Adipocyte (in vitro differentiated cells): ENCODE measurements around the gene SH3RF3.
A peak's percentile ranks its signal among the peaks of the same experiment; 100 is the strongest.

Experiments used
- DNase-seq: peaks from one replicate; pipeline ENCODE4 v3.0.0-alpha.2; 2015; ENCODE audit warnings: low read depth
- H3K27me3 ChIP-seq: replicated peaks from 2 replicates; pipeline ENCODE4 v1.7.0; 2013; ENCODE audit warnings: mild to moderate bottlenecking, low read length, moderate library complexity; ENCODE audit not compliant: control insufficient read depth, insufficient read depth
- H3K36me3 ChIP-seq: 2 replicates; pipeline ENCODE4 v1.7.0; 2013; ENCODE audit warnings: low read length, mild to moderate bottlenecking, moderate library complexity; ENCODE audit not compliant: control insufficient read depth, insufficient read depth, severe bottlenecking
- H3K4me1 ChIP-seq: 2 replicates; pipeline ENCODE4 v1.7.0; 2013; ENCODE audit warnings: mild to moderate bottlenecking, low read length, moderate library complexity; ENCODE audit not compliant: control insufficient read depth, insufficient read depth
- H3K4me3 ChIP-seq: 2 replicates; pipeline ENCODE4 v1.7.0; 2013; ENCODE audit warnings: mild to moderate bottlenecking, low read length, moderate library complexity
- H3K9ac ChIP-seq: 2 replicates; pipeline ENCODE4 v1.7.0; 2013; ENCODE audit warnings: mild to moderate bottlenecking, low read length, moderate library complexity
- H3K9me3 ChIP-seq: 2 replicates; pipeline ENCODE4 v1.7.0; 2013; ENCODE audit warnings: mild to moderate bottlenecking, low read length, moderate library complexity; ENCODE audit not compliant: control insufficient read depth

SH3RF3 gene

GRCh38 chr2:109455731-109456691, 327.0 kb downstream of the SH3RF3 start:
- Histone ChIP-seq H3K9ac (no peak overlapping the region), H3K9me3 (no peaks in the 10 kb centered on the region), H3K4me1 (peaks cover 12% of the 10 kb centered on the region), H3K36me3 (peaks cover 39% of the 10 kb centered on the region), H3K4me3 (no peak overlapping the region), H3K27me3 (no peaks in the 10 kb centered on the region)
- DNase-seq, result no peak

- no peak overlapping the region for H3K9ac ChIP-seq
- H3K4me1 ChIP-seq, result peaks cover 8% of the 10 kb centered on the region
- DNase-seq, result no peak
- H3K9me3 ChIP-seq, result no peaks in the 10 kb centered on the region
- H3K27me3 ChIP-seq, result no peaks in the 10 kb centered on the region
- no peak overlapping the region for H3K4me3 ChIP-seq
- H3K36me3 ChIP-seq, result peaks cover 35% of the 10 kb centered on the region
These were observed 327.8 kb downstream of the SH3RF3 start for GRCh38 chr2:109456776-109457175.

DNA sequence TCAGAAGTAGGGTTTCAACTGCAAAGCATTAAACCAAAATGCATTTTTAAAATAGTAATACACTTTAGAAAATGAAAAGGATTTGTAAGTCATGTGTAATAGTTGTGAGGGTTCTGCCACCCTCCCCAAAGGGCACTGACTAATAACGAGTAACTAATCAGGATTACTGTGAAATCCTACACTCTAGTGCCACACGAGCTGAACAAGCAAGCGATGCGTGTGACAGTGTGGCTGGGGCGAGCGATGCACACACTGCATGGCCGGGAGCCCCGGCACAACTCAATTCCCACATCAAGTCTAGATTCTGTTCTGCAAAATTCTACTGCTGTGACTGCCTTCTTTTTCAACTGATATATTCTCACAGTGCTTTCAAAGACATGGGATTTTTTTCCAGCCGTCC, 328.4 kb downstream of the SH3RF3 start:
- H3K36me3 ChIP-seq, result peaks cover 35% of the 10 kb centered on the region
- no peak overlapping the region for H3K9ac ChIP-seq
- no peak overlapping the region for H3K4me3 ChIP-seq
- DNase-seq, result no peak
- H3K4me1 ChIP-seq, result peaks cover 2% of the 10 kb centered on the region
- no peaks in the 10 kb centered on the region for H3K27me3 ChIP-seq
- no peaks in the 10 kb centered on the region for H3K9me3 ChIP-seq

DNA sequence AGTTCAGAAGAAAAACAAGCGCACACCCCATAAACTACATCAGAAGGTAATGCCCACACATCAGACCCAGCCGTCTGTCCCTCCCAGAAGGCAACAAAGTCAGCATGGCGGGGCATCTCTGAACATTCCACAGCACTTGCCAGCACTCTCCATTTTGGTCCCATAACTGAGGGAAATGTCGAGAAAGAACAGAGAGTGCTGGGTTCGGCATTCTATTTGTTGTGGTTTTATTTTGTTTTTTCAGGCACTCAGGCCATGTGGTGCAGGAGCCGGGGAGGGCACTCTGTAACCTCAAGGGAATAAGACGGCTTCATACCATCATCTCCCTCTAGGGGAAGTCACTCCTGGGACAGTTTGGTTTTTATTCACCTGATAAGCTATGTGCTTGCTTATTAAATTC, 328.8 kb downstream of the SH3RF3 start:
- no peaks in the 10 kb centered on the region for H3K27me3 ChIP-seq
- no peak overlapping the region for H3K4me3 ChIP-seq
- no peak for DNase-seq
- no peaks in the 10 kb centered on the region for H3K9me3 ChIP-seq
- no peaks in the 10 kb centered on the region for H3K4me1 ChIP-seq
- peaks cover 35% of the 10 kb centered on the region for H3K36me3 ChIP-seq
- no peak overlapping the region for H3K9ac ChIP-seq

DNA sequence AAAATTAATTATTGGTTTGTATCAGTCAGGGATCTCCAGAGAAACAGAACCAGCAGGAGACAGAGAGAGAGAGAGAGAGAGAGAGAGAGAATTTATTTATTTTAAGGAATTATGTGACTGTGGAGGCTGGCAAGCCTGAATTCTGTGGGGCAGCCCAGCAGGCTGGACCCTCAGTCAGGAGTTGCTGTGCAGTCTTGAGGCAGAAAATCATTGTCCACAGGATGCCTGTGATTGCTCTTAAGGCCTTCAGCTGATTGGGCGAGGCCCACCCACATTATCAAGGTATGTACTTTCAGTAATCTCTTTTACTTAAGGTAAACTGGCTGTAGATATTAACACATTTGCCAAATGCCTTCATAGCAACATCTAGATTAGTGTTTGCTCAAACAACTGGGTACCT, 329.5 kb downstream of the SH3RF3 start:
- DNase-seq, result no peak
- H3K9me3 ChIP-seq, result no peaks in the 10 kb centered on the region
- H3K4me1 ChIP-seq, result no peaks in the 10 kb centered on the region
- peaks cover 36% of the 10 kb centered on the region for H3K36me3 ChIP-seq
- H3K9ac ChIP-seq, result no peak overlapping the region
- no peaks in the 10 kb centered on the region for H3K27me3 ChIP-seq
- H3K4me3 ChIP-seq, result no peak overlapping the region

DNA sequence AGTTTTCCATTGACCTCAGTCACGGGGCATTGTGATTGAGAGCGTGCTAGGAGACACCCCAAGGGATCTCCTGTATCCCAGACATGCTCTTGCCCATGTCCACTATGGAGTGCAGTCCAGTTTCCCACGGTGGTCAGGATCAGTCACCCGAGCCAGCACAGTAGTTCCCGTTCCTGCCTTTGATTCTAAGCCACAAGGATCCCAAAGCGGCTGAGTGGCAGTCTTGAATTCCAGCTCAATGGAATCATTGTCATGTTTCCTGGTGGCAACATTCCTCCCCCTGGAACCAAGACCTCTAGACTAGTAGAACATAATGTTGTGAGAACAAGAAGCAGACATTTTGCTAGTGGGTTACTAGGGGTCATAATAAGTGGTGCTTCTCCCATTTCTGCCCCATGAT, 330.5 kb downstream of the SH3RF3 start:
- Histone ChIP-seq H3K36me3 (peaks cover 42% of the 10 kb centered on the region), H3K27me3 (no peaks in the 10 kb centered on the region), H3K4me1 (no peaks in the 10 kb centered on the region), H3K4me3 (no peak overlapping the region), H3K9me3 (no peaks in the 10 kb centered on the region), H3K9ac (no peak overlapping the region)
- no peak for DNase-seq

- DNase-seq, result no peak
- no peaks in the 10 kb centered on the region for H3K9me3 ChIP-seq
- peaks cover 35% of the 10 kb centered on the region for H3K36me3 ChIP-seq
- H3K27me3 ChIP-seq, result no peaks in the 10 kb centered on the region
- H3K9ac ChIP-seq, result no peak overlapping the region
- H3K4me1 ChIP-seq, result no peaks in the 10 kb centered on the region
- no peak overlapping the region for H3K4me3 ChIP-seq
These were observed 331.7 kb downstream of the SH3RF3 start for GRCh38 chr2:109460553-109461324.

GRCh38 chr2:109463236-109463635, 334.2 kb downstream of the SH3RF3 start:
- DNase-seq, result no peak
- H3K27me3 ChIP-seq, result no peaks in the 10 kb centered on the region
- peaks cover 9% of the 10 kb centered on the region for H3K4me1 ChIP-seq
- H3K36me3 ChIP-seq, result peaks cover 21% of the 10 kb centered on the region
- H3K9me3 ChIP-seq, result no peaks in the 10 kb centered on the region
- H3K9ac ChIP-seq, result no peak overlapping the region
- no peak overlapping the region for H3K4me3 ChIP-seq

DNA sequence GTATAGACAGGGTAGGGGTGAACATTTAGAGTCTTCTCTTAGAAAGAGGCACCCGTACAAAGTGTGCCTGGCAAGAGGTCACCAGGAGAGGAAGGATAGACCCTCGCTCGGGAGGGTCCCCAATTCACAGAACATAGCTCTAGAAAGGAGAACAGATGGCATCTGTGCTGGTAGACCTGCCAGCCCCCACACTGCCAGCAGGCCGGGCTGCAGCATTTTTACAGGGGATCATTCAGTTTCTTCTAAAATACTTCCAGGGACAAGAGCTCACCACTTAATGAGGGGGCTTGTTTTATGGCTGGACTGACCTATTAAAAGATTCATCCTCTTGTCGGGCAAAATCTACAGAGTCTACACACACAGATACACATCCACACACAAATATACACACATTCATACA, 334.9 kb downstream of the SH3RF3 start:
- Histone ChIP-seq H3K36me3 (peaks cover 16% of the 10 kb centered on the region), H3K9me3 (no peaks in the 10 kb centered on the region), H3K4me3 (no peak overlapping the region), H3K9ac (no peak overlapping the region), H3K27me3 (no peaks in the 10 kb centered on the region), H3K4me1 (peaks cover 9% of the 10 kb centered on the region)
- DNase-seq, result no peak

- no peak overlapping the region for H3K4me3 ChIP-seq
- peak; percentile 79 for DNase-seq
These were observed 337.9 kb downstream of the SH3RF3 start for GRCh38 chr2:109466674-109467575.

More at GRCh38 chr2:109466674-109467575, 337.9 kb downstream of the SH3RF3 start:
- Histone ChIP-seq H3K9ac (no peak overlapping the region), H3K36me3 (peaks cover 15% of the 10 kb centered on the region), H3K9me3 (no peaks in the 10 kb centered on the region), H3K27me3 (no peaks in the 10 kb centered on the region), H3K4me1 (peaks cover 9% of the 10 kb centered on the region)
